ENCODE data around the gene FAM219A.

Gene FAM219A

GRCh38 chr9:34458013-34458958 is at the start of gene FAM219A, which contains the start of gene DNAI1:
FAM219A (minus strand) TSS chr9:34458570; CDS start chr9:34458263, 307 bp downstream.
DNAI1 (plus strand) TSS chr9:34458805; CDS start chr9:34459006, 201 bp downstream.
- DNase-seq: peak; percentile 99

- no peak for DNase-seq
These were observed 49.6 kb upstream of the FAM219A start for GRCh38 chr9:34507966-34508365.

- no peak for DNase-seq
These were observed 49.2 kb upstream of the FAM219A start for GRCh38 chr9:34507556-34507955.

- no peak for DNase-seq
These were observed 48.3 kb upstream of the FAM219A start for GRCh38 chr9:34506623-34507022.

- no peak for DNase-seq
These were observed 47.2 kb upstream of the FAM219A start for GRCh38 chr9:34505370-34506120.

- no peak for DNase-seq
These were observed 45.0 kb upstream of the FAM219A start for GRCh38 chr9:34503406-34503805.

- DNase-seq: no peak
These were observed 44.5 kb upstream of the FAM219A start for GRCh38 chr9:34502891-34503290.

- no peak for DNase-seq
These were observed 44.1 kb upstream of the FAM219A start for GRCh38 chr9:34502471-34502870.

- DNase-seq: no peak
These were observed 43.6 kb upstream of the FAM219A start for GRCh38 chr9:34501889-34502425.

GRCh38 chr9:34501372-34501771 is 43.0 kb upstream of the FAM219A start:
- no peak for DNase-seq

GRCh38 chr9:34500623-34501267 is 42.4 kb upstream of the FAM219A start:
- peak; percentile 70 for DNase-seq

- DNase-seq: no peak
These were observed 40.7 kb upstream of the FAM219A start for GRCh38 chr9:34499076-34499475.

- no peak for DNase-seq
These were observed 40.2 kb upstream of the FAM219A start for GRCh38 chr9:34498553-34498952.

GRCh38 chr9:34496149-34496712 is 37.9 kb upstream of the FAM219A start:
- no peak for DNase-seq

GRCh38 chr9:34493972-34494535 is 35.7 kb upstream of the FAM219A start:
- peak; percentile 51 for DNase-seq

GRCh38 chr9:34492051-34492450 is 33.7 kb upstream of the FAM219A start:
- DNase-seq: no peak

GRCh38 chr9:34491596-34491995 is 33.2 kb upstream of the FAM219A start:
- DNase-seq: no peak

- no peak for DNase-seq
These were observed 32.4 kb upstream of the FAM219A start for GRCh38 chr9:34490760-34491159.

GRCh38 chr9:34490360-34490759 is 32.0 kb upstream of the FAM219A start:
- DNase-seq: no peak

GRCh38 chr9:34486572-34486971 is 28.2 kb upstream of the FAM219A start:
- DNase-seq: peak; percentile 21

- DNase-seq: no peak
These were observed 27.5 kb upstream of the FAM219A start for GRCh38 chr9:34485822-34486221.

- no peak for DNase-seq
These were observed 26.3 kb upstream of the FAM219A start for GRCh38 chr9:34484678-34485077.

Data from suppressor macrophage treated with lipopolysaccharide for 4 hours (primary cell).